Measurements from ENCODE around the gene NMNAT3. TPM values are rescaled to one million over a fixed set of nuclear protein-coding genes. Genes with fewer than 3 reads are reported as not detected.

The NMNAT3 gene
- polyA plus RNA-seq, 3 donors, result 11.2 to 12.6 (median 12.1) TPM

GRCh38 chr3:139548801-139549200, 129.0 kb downstream of the NMNAT3 start:
- DNase-seq, result no peak

GRCh38 chr3:139547666-139548065, 130.1 kb downstream of the NMNAT3 start:
- no peak for DNase-seq

- DNase-seq, result no peak
Measured at GRCh38 chr3:139546772-139547171, 131.0 kb downstream of the NMNAT3 start.

GRCh38 chr3:139541532-139542288, 136.1 kb downstream of the NMNAT3 start:
- DNase-seq, result no peak

GRCh38 chr3:139540651-139541531, 136.9 kb downstream of the NMNAT3 start:
- DNase-seq, result no peak

- peak; percentile 53 for DNase-seq
Measured at GRCh38 chr3:139538733-139539132, 139.0 kb downstream of the NMNAT3 start.

GRCh38 chr3:139537795-139538621, 139.8 kb downstream of the NMNAT3 start:
- no peak for DNase-seq

GRCh38 chr3:139537361-139537760, 140.4 kb downstream of the NMNAT3 start:
- no peak for DNase-seq

- DNase-seq, result no peak
Measured at GRCh38 chr3:139534992-139535879, 142.5 kb downstream of the NMNAT3 start.

- no peak for DNase-seq
Measured at GRCh38 chr3:139534455-139534812, 143.3 kb downstream of the NMNAT3 start.

GRCh38 chr3:139533781-139534454, 143.9 kb downstream of the NMNAT3 start:
- DNase-seq, result peak; percentile 90

- DNase-seq, result no peak
Measured at GRCh38 chr3:139532976-139533375, 144.8 kb downstream of the NMNAT3 start.

GRCh38 chr3:139530717-139531116, 147.1 kb downstream of the NMNAT3 start:
- no peak for DNase-seq

- no peak for DNase-seq
Measured at GRCh38 chr3:139529662-139530061, 148.1 kb downstream of the NMNAT3 start.

GRCh38 chr3:139528924-139529323, 148.8 kb downstream of the NMNAT3 start:
- no peak for DNase-seq

GRCh38 chr3:139528281-139528680, 149.5 kb downstream of the NMNAT3 start:
- no peak for DNase-seq

- no peak for DNase-seq
Measured at GRCh38 chr3:139527265-139527664, 150.5 kb downstream of the NMNAT3 start.

- DNase-seq, result no peak
Measured at GRCh38 chr3:139526146-139526545, 151.6 kb downstream of the NMNAT3 start.

- no peak for DNase-seq
Measured at GRCh38 chr3:139524841-139525636, 152.7 kb downstream of the NMNAT3 start.

- DNase-seq, result no peak
Measured at GRCh38 chr3:139523718-139524117, 154.1 kb downstream of the NMNAT3 start.

Data from renal pelvis (tissue), 4 donors.